Stimulated activated CD4-positive, alpha-beta T cell treated with anti-CD3 and anti-CD28 coated beads, Interleukin-2, amount 100 ng/mL, for 48 hours (primary cell): ENCODE measurements around the gene GNAS.

Source experiments
- DNase-seq, 2 donors: peaks; one replicate each; pipeline ENCODE4 v3.0.0-alpha.2; 2020

The GNAS gene

GRCh38 chr20:58854638-58855471, 2.3 kb downstream of the GNAS start:
- no peak for DNase-seq

GRCh38 chr20:58855506-58856389, 3.2 kb downstream of the GNAS start:
- no peak for DNase-seq

- DNase-seq, result no peak
Measured at GRCh38 chr20:58863044-58863790, 10.7 kb downstream of the GNAS start.

GRCh38 chr20:58864346-58864745, 11.8 kb downstream of the GNAS start:
- DNase-seq, result no peak

GRCh38 chr20:58865843-58866242, 13.3 kb downstream of the GNAS start:
- DNase-seq, result no peak

- no peak for DNase-seq
Measured at GRCh38 chr20:58867211-58867610, 14.7 kb downstream of the GNAS start.

GRCh38 chr20:58868795-58869194, 16.3 kb downstream of the GNAS start:
- no peak for DNase-seq

GRCh38 chr20:58869662-58870227, 17.2 kb downstream of the GNAS start:
- no peak for DNase-seq

- peak in 1 of 2 donors; percentile 45 for DNase-seq
Measured at GRCh38 chr20:58870293-58871014, 17.9 kb downstream of the GNAS start.

- DNase-seq, result no peak
Measured at GRCh38 chr20:58871533-58872102, 19.1 kb downstream of the GNAS start.

GRCh38 chr20:58874469-58874868, 22.0 kb downstream of the GNAS start:
- DNase-seq, result no peak

GRCh38 chr20:58875111-58875510, 22.6 kb downstream of the GNAS start:
- no peak for DNase-seq

GRCh38 chr20:58875541-58876134, 23.1 kb downstream of the GNAS start:
- no peak for DNase-seq

GRCh38 chr20:58876437-58876836, 23.9 kb downstream of the GNAS start:
- no peak for DNase-seq

GRCh38 chr20:58877050-58877975, 24.8 kb downstream of the GNAS start:
- no peak for DNase-seq

GRCh38 chr20:58877976-58878360, 25.5 kb downstream of the GNAS start:
- no peak for DNase-seq

GRCh38 chr20:58878399-58878798, 25.9 kb downstream of the GNAS start:
- DNase-seq, result no peak

- DNase-seq, result no peak
Measured at GRCh38 chr20:58880441-58880840, 27.9 kb downstream of the GNAS start.

- DNase-seq, result no peak
Measured at GRCh38 chr20:58880994-58881752, 28.7 kb downstream of the GNAS start.
